HG02885 (cell line): Measurements from ENCODE around the gene PRKAR1B.
"Not testable (repeated sequence)": the region's sequence is repeated elsewhere in the genome, so short reads cannot be mapped to it uniquely, and the experiment has no call there.

Experiments used
- ATAC-seq: cut with Tn5 transposase; IDR thresholded peaks from one replicate; pipeline ENCODE4 v1.9.1; 2021; ENCODE audit warnings: mild to moderate bottlenecking; ENCODE audit not compliant: unreplicated experiment, poor library complexity

Gene PRKAR1B

GRCh38 chr7:631964-632830 is 94.9 kb downstream of the PRKAR1B start:
- ATAC-seq = no peak

- no peak for ATAC-seq
These were observed 95.8 kb downstream of the PRKAR1B start for GRCh38 chr7:631291-631711.

- ATAC-seq = no peak
These were observed 96.5 kb downstream of the PRKAR1B start for GRCh38 chr7:630539-630938.

GRCh38 chr7:630111-630511 is 97.0 kb downstream of the PRKAR1B start:
- no peak for ATAC-seq

- ATAC-seq = no peak
These were observed 98.3 kb downstream of the PRKAR1B start for GRCh38 chr7:628826-629225.

GRCh38 chr7:628402-628763 is 98.7 kb downstream of the PRKAR1B start:
- no peak for ATAC-seq

GRCh38 chr7:627661-628401 is 99.2 kb downstream of the PRKAR1B start:
- ATAC-seq = no peak

- ATAC-seq = no peak
These were observed 101.6 kb downstream of the PRKAR1B start for GRCh38 chr7:625376-625971.

GRCh38 chr7:623464-623863 is 103.6 kb downstream of the PRKAR1B start:
- no peak for ATAC-seq

- ATAC-seq = no peak
These were observed 105.4 kb downstream of the PRKAR1B start for GRCh38 chr7:621572-622285.

GRCh38 chr7:620885-621284 is 106.2 kb downstream of the PRKAR1B start:
- no peak for ATAC-seq

GRCh38 chr7:620056-620455 is 107.0 kb downstream of the PRKAR1B start:
- ATAC-seq = no peak

GRCh38 chr7:619368-619840 is 107.7 kb downstream of the PRKAR1B start:
- ATAC-seq = no peak

GRCh38 chr7:618539-619367 is 108.3 kb downstream of the PRKAR1B start:
- ATAC-seq = no peak

- ATAC-seq = no peak
These were observed 109.2 kb downstream of the PRKAR1B start for GRCh38 chr7:617614-618538.

- ATAC-seq = no peak
These were observed 113.5 kb downstream of the PRKAR1B start for GRCh38 chr7:613442-614140.

- not testable (repeated sequence) for ATAC-seq
These were observed 115.2 kb downstream of the PRKAR1B start for GRCh38 chr7:611837-612236.

GRCh38 chr7:611281-611810 is 115.7 kb downstream of the PRKAR1B start:
- no peak for ATAC-seq
